Measurements from ENCODE around the gene SUCLG2.

DNA sequence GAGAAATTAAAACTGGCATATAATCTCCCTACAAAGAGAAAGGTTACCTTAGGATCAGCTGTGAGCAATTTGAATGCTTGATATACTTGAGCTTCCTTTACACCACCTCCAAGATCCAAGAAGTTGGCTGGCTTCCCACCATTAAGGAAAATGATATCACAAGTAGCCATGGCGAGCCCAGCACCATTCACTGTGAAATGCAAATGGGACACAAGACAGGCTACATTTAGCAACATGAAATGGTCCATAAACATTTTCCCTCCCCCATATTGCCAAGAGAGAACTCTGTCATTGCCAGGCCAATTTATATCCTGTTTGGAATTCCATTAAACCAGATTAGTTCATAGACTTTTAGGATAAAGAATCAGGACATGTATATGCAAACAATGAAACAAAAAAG, 158.7 kb downstream of the SUCLG2 start:
- TF ChIP-seq POLR2AphosphoS5 (IDR thresholded peaks at IDR 0.05; ENCODE audit: low read depth, low read length) (no peak), POLR2A (IDR thresholded peaks at IDR 0.05; ENCODE audit: low read depth, low read length) (no peak)

Measured in GM12891 (cell line).